ENCODE results near the gene OBSCN.

OBSCN gene

GRCh38 chr1:228310162-228310792 lies 102.4 kb downstream of the OBSCN start:
- no peak for DNase-seq (ENCODE audit: extremely low read depth, low read depth)
- H3K4me3 ChIP-seq (replicated peaks; ENCODE audit: low read depth, low read length), result no peak overlapping the region
- TF ChIP-seq CTCF (IDR thresholded peaks at IDR 0.05; ENCODE audit: low read depth, low read length, missing control alignments), result no peak

GRCh38 chr1:228311091-228311490 lies 103.2 kb downstream of the OBSCN start:
- H3K4me3 ChIP-seq (replicated peaks; ENCODE audit: low read depth, low read length), result no peak overlapping the region
- no peak for DNase-seq (ENCODE audit: extremely low read depth, low read depth)
- no peak for TF ChIP-seq CTCF (IDR thresholded peaks at IDR 0.05; ENCODE audit: low read depth, low read length, missing control alignments)

GRCh38 chr1:228312136-228312764 lies 104.4 kb downstream of the OBSCN start:
- DNase-seq (ENCODE audit: extremely low read depth, low read depth), result no peak
- no peak for TF ChIP-seq CTCF (IDR thresholded peaks at IDR 0.05; ENCODE audit: low read depth, low read length, missing control alignments)
- H3K4me3 ChIP-seq (replicated peaks; ENCODE audit: low read depth, low read length), result no peak overlapping the region

GRCh38 chr1:228313536-228314277 lies 105.9 kb downstream of the OBSCN start:
- no peak for TF ChIP-seq CTCF (IDR thresholded peaks at IDR 0.05; ENCODE audit: low read depth, low read length, missing control alignments)
- no peak overlapping the region for H3K4me3 ChIP-seq (replicated peaks; ENCODE audit: low read depth, low read length)
- DNase-seq (ENCODE audit: extremely low read depth, low read depth), result no peak

- DNase-seq (ENCODE audit: extremely low read depth, low read depth), result no peak
- no peak for TF ChIP-seq CTCF (IDR thresholded peaks at IDR 0.05; ENCODE audit: low read depth, low read length, missing control alignments)
- no peak overlapping the region for H3K4me3 ChIP-seq (replicated peaks; ENCODE audit: low read depth, low read length)
Measured at GRCh38 chr1:228314315-228314657, 106.4 kb downstream of the OBSCN start.

- no peak overlapping the region for H3K4me3 ChIP-seq (replicated peaks; ENCODE audit: low read depth, low read length)
Measured at GRCh38 chr1:228314658-228315483, 107.0 kb downstream of the OBSCN start.

More at GRCh38 chr1:228314658-228315483, 107.0 kb downstream of the OBSCN start:
- TF ChIP-seq CTCF (IDR thresholded peaks at IDR 0.05; ENCODE audit: low read depth, low read length, missing control alignments), result no peak
- no peak for DNase-seq (ENCODE audit: extremely low read depth, low read depth)

All from HFF-Myc (cell line).